ENCODE data around the gene HORMAD1.
"Not testable (repeated sequence)": the region's sequence is repeated elsewhere in the genome, so short reads cannot be mapped to it uniquely, and the experiment has no call there.

Gene HORMAD1, protein sequence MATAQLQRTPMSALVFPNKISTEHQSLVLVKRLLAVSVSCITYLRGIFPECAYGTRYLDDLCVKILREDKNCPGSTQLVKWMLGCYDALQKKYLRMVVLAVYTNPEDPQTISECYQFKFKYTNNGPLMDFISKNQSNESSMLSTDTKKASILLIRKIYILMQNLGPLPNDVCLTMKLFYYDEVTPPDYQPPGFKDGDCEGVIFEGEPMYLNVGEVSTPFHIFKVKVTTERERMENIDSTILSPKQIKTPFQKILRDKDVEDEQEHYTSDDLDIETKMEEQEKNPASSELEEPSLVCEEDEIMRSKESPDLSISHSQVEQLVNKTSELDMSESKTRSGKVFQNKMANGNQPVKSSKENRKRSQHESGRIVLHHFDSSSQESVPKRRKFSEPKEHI

DNA sequence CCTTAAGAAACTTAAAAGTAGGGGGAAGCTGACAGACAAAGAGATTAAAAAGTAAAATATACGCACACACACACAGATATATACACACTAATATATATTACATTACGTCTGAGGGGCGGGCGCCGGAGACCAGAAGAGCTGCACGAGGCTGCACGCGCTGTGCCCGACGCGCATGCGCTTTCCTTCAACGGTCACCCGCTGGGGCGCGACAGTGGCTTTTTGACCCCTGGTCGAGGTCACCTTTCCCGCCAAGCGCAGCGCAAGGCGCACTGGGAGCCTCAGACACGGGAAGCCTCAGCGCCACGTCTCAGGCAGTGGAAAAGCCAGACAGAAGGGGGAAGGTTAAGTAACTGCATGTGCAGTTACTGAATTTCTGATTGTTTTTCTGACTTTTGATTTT lies at the start of gene HORMAD1:
HORMAD1 (minus strand) TSS at position 193 of the 400 bp plus-strand sequence. CDS start 1,390 bp downstream, outside the sequence.
- no peak for DNase-seq (ENCODE audit: low read depth in 3 of 3)

DNA sequence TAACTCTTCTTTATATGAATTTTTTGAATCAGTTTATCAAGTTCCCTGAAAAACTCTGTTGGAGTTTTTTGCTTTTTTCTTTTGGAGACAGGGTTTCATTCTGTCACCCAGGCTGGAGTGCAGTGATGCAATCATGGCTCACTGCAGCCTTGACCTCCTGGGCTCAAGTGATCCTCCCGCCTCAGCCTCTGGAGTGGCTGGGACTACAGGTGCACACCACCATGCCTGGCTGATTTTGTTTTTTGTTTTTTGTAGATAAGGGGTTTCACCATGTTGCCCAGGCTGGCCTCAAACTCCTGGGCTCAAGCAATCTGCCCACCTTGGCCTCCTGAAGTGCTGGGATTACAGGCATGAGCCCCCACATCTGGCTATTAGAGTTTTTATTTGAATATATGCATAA lies 47.0 kb upstream of the HORMAD1 start:
- DNase-seq (ENCODE audit: low read depth in 3 of 3) = not testable (repeated sequence)

GRCh38 chr1:150765977-150766301 lies 45.2 kb upstream of the HORMAD1 start:
- DNase-seq (ENCODE audit: low read depth in 3 of 3) = not testable (repeated sequence)

DNA sequence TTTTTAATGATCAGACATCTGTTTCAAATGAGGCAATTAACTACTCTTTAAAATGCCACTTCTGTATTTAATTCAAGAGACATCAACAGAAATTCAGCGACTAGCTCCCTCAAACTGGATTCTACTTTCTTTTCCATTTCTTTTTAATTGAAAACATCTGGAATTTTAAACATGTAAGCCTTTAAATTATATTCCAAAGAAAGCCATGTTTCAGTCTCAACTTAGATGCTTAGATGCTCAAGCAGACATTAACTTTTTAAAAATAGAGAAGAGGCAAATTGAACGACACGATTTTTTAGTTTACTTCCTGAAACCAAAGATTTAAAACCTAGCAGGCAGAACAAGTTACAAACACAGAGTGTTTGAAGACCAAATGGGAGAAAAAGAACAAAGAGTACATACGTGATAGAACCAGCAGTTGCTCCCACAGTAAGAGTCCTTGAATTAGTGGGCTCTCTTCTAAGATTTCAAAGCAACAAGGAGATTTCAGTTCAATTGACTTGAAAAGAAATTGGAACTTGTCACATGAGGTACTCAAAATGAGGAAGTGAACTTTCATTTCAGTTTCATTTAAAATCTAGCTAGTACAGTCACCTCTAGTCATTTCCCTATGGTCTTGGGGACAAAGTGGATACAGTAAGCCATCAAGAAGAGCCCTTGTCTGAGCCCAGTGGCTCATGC lies 44.7 kb upstream of the HORMAD1 start, which contains the start of gene CTSS:
CTSS (minus strand) TSS at position 483 of the 681 bp plus-strand sequence. CDS start 1,015 bp downstream, outside the sequence.
- no peak for DNase-seq (ENCODE audit: low read depth in 3 of 3)

DNA sequence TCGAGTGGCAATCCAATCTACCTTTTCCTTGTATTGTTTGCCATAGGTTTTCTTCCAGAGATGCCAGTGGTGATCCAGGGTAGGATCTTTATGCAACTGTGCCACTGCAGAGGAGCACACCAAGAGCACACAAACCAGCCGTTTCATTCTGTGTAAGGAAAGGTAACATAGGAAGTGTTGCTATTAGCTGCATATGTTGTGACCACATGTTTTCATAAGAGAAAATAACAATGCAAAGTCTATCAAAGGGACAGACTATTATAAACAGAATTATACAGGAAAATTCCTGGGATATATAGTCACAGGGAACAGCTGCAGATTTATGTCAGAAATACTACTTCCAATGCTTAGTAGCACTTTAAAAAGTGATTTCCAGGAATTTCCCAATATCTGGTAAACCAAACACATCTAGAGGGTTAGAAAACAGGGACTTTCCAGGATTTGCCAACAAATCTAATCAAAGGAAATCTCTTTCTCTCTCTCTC lies 44.0 kb upstream of the HORMAD1 start:
- no peak for DNase-seq (ENCODE audit: low read depth in 3 of 3)

DNA sequence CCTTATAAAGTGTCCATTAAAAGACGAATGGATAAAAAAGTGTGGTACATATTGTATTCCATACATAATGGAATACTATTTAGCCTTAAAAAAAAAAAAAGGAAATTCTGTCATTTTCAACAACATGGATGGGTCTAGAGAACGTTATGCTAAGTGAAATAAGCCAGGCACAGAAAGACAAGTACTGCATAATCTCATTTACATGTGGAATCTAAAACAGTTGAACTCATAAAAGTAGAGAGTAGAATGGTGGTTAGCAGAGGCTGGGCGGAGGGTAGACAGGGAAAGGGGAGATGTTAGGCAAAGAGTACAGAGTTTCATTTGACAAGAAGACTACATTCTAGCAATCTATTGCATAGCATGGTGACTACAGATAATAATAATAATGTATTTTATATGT lies 42.3 kb upstream of the HORMAD1 start:
- no peak for DNase-seq (ENCODE audit: low read depth in 3 of 3)

- no peak for DNase-seq (ENCODE audit: low read depth in 3 of 3)
Measured at GRCh38 chr1:150762552-150762951, 41.9 kb upstream of the HORMAD1 start.

DNA sequence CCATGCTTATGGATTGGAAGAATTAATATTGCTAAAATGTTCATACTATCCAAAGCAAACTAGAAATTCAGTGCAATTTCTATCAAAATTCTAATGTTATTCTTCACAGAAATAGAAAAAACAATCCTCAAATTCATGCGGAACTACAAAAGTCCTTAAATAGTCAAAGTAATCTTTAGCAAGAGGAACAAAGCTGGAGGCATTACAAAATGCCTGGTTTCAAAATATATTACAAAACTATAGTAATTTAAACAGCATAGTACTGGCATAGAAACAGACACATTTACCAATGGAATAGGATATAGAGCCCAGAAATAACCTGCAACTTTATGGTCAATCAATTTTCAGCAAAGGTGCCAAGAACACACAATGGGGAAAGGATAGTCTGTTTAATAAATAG lies 41.1 kb upstream of the HORMAD1 start:
- DNase-seq (ENCODE audit: low read depth in 3 of 3) = no peak

DNA sequence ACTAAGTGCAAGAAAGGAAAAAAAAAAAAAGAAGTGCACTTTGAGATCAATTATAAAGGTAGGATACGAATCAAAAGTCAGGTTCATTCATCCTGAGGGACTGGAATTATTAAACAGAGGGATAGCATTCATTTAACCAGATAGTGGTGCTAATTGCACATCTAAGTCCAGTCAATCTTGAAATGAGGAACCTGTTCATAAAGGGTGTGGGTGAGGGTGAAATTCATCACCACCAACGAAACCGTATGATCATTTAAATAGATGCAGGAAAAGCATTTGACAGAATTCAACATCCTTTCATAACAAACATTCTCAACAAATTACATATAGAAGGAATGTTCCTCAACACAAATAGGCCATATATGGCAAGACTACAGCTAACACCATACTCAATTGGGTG lies 39.3 kb upstream of the HORMAD1 start:
- DNase-seq (ENCODE audit: low read depth in 3 of 3) = no peak

GRCh38 chr1:150753416-150753815 lies 32.7 kb upstream of the HORMAD1 start:
- DNase-seq (ENCODE audit: low read depth in 3 of 3) = no peak

- DNase-seq (ENCODE audit: low read depth in 3 of 3) = no peak
Measured at GRCh38 chr1:150751443-150751842, 30.7 kb upstream of the HORMAD1 start.

DNA sequence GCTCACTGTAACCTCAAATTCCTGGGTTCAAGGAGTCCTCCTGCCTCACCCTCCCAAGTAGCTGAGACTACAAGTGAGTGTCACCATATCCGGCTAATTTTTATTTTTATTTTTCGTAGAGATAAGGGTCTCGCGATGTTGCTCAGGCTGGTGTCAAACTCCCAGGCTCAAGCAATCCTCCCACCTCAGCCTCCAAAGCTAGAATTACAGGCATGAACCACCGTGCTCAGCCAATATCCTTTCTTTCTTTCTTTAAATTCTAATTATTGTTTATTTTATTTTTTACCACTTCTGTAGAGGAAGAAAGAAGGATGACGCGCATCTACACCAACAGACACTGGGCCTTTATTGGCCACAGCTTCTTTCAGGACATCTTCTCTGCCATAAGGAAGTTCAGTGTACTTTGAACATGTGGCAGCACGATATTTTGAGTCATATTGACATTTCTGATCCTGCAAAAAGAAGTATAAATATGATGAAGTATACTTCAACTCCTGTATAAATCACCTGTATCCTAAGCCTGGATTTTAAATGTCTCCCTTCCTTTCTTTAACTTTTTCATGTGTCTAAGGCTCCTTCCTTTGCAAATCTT lies 29.1 kb upstream of the HORMAD1 start:
- no peak for DNase-seq (ENCODE audit: low read depth in 3 of 3)

GRCh38 chr1:150748878-150749719 lies 28.4 kb upstream of the HORMAD1 start:
- DNase-seq (ENCODE audit: low read depth in 3 of 3) = no peak

DNA sequence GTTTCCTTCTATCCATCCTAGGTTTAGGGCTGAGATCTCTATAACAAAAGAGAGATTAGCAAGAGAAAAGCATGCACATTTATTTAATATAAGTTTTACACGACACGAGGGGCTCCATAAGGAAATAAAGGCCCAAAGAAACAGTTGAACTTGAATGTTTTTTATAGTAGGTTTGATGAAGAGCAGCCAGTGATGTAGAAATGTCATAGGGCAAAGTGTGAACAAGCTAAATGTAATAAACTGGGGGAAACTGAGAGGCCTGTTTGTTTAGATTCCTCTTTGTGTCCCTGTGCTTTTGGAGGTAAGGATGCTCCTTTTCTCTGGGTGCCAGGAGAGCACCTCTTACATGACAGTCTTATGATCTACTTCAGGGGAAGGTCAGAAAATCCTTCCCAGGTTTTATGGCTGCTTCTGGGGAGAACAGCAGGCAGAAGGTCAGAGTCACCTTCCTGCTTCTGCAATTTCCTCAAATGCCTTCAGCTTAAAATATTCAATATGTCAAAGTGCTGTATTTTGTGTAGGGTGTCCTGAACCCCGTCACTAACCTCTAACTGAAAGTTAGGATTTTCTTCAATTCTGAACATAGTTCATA lies 9.5 kb upstream of the HORMAD1 start:
- DNase-seq (ENCODE audit: low read depth in 3 of 3) = no peak

- DNase-seq (ENCODE audit: low read depth in 3 of 3) = no peak
Measured at GRCh38 chr1:150724336-150724735, 3.6 kb upstream of the HORMAD1 start.

- DNase-seq (ENCODE audit: low read depth in 3 of 3) = no peak
Measured at GRCh38 chr1:150720098-150720497, 597 bp downstream of the HORMAD1 start.

GRCh38 chr1:150718225-150718891 lies 2.3 kb downstream of the HORMAD1 start:
- no peak for DNase-seq (ENCODE audit: low read depth in 3 of 3)

DNA sequence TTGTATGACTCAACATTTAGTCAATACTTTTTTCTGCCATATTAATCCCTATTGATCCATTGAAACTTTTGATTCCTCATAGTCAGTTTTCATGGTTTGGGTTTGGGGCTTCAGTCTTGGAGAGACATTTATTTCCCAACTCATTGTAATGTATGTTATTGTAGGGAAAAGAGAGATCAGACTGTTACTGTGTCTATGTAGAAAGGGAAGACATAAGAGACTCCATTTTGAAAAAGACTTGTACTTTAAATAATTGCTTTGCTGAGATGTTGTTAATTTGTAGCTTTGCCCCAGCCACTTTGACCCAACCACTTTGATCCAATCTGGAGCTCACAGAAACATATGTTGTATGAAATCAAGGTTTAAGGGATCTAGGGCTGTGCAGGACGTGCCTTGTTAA lies 11.7 kb downstream of the HORMAD1 start:
- DNase-seq (ENCODE audit: low read depth in 3 of 3) = not testable (repeated sequence)

- DNase-seq (ENCODE audit: low read depth in 3 of 3) = no peak
Measured at GRCh38 chr1:150708595-150708994, 12.1 kb downstream of the HORMAD1 start.

DNA sequence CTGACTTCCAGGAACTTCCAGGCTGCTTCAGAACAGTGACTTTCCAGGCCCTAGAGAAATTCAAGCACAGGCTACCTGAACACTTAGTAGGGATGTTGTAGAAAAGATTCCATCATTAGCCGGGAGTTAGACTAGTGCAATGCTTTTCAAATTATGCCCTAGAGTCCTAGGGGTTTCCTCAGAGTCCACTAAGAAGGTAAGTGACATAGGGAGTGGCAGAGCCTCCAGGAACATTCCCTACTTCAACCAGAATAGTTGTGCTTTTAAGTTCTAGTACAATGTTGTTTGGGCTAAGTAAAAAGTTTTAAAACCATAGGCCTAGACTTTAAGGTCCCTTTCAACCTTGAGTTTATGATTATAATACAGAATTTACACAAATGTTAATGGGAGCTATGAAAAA lies 14.6 kb downstream of the HORMAD1 start:
- no peak for DNase-seq (ENCODE audit: low read depth in 3 of 3)

- DNase-seq (ENCODE audit: low read depth in 3 of 3) = no peak
Measured at GRCh38 chr1:150703427-150703826, 17.3 kb downstream of the HORMAD1 start.
